ENCODE results near the gene ZMIZ2.

ZMIZ2 gene

DNA sequence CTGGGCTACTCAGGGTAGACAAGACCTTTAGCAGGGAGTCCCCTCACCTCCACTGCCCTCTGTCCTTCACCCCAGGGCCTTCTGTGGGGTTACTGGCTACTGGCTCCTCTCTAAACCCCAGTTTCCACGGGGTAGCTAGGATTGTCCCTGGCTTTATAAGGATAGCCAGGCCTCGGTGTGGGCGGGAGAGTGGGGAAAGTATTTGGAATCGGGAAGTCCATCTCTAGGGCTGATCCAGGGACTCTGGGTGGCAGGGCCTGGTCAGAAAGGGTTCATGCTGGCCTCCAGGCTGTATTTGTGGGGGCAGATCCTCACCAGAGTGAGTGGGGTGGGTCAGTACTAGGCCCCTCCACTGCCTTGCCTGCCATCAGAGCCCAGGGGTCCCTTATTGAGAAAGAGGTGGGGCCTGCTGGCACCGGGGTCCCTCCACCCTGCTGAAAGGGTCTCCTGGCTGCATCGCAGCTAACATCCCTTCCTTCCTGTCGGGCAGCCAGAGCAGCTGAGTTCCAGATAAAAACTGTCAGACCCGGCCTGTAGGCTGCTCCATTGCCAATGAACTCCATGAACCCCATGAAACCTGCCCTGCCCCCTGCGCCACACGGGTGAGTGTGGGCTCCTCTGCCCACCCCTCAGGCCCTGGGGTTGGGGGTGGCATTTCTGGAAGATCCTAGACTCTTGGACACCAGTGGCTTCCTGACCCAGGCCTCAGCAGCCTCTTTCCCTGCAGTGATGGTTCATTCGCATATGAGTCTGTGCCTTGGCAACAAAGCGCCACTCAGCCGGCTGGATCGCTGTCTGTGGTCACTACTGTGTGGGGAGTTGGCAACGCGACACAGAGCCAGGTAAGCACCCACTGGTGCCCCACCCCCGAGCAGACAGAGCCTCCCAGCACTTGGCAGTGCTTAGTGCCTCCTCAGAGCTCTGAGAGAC, 7.3 kb downstream of the ZMIZ2 start:
- in situ Hi-C loops (cut with MboI; ENCODE audit: low sequenced_read_pairs): no loop called here

DNA sequence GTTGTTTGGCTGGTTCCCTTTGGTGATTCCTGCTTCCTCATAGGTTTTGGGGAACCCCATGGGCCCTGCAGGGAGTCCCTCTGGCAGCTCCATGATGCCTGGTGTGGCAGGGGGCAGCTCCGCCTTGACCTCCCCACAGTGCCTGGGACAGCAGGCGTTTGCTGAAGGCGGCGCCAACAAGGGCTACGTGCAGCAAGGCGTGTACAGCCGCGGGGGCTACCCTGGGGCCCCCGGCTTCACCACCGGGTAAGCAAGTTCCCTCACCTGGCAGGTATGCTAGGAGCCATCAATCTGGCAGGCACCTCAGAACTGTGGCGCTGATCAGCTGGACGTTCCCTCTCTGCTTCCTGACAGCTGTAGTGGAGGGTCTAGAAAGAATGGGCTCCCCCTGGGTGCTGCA, 8.3 kb downstream of the ZMIZ2 start:
- in situ Hi-C loops (cut with MboI; ENCODE audit: low sequenced_read_pairs): no loop called here

DNA sequence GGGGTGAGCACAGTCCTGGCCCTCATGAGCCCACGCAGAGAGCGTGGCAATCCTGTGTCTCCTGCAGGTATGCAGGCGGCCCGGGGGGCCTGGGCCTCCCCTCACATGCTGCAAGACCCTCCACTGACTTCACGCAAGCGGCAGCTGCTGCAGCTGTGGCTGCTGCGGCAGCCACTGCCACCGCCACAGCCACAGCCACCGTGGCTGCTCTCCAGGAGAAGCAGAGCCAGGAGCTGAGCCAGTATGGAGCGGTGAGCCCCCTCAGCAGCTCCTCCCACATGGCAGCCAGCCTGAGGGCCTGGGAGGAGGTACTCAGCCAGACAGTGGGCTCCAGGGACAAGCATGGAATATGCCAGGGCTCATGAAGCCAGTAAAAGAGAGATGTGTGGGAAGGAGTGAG, 8.7 kb downstream of the ZMIZ2 start:
- in situ Hi-C loops (cut with MboI; ENCODE audit: low sequenced_read_pairs): no loop called here

DNA sequence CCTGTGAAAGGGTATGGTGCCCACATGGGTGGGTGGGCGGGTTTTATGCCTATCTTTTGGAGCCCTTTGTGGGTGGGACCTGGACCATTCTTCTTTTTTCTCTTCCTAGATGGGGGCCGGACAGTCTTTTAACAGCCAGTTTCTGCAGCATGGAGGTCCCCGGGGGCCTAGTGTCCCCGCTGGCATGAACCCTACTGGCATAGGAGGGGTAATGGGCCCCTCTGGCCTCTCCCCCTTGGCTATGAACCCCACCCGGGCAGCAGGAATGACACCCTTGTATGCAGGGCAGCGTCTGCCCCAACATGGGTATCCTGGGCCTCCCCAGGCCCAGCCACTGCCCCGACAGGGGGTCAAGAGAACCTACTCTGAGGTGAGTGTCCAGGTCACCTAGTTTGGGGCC, 9.1 kb downstream of the ZMIZ2 start:
- in situ Hi-C loops (cut with MboI; ENCODE audit: low sequenced_read_pairs): no loop called here

- in situ Hi-C loops (cut with MboI; ENCODE audit: low sequenced_read_pairs): no loop called here
Observed at GRCh38 chr7:44759246-44759645, 10.6 kb downstream of the ZMIZ2 start.

GRCh38 chr7:44760034-44760580, 11.5 kb downstream of the ZMIZ2 start:
- in situ Hi-C loops (cut with MboI; ENCODE audit: low sequenced_read_pairs): no loop called here

GRCh38 chr7:44761207-44762161, 12.8 kb downstream of the ZMIZ2 start:
- in situ Hi-C loops (cut with MboI; ENCODE audit: low sequenced_read_pairs): no loop called here

DNA sequence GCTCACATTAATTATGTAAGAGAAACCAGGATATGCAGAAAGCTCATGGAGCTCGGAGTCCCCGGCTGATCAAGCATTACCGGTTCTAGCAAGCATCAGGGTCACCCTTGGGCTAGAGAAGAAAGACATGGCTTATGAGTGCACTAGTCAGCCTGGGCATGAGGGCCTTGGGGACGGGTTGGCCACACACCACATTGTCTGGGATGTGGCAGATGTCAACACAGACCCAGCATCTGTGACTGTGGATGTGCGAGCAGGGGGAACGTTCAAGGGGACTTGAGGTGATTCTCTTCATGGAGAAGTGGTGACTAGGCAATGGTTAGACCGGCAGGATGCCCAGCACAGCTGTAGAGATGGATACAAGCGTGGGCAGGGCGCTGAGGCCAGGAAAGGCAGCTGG, 13.7 kb downstream of the ZMIZ2 start:
- in situ Hi-C loops (cut with MboI; ENCODE audit: low sequenced_read_pairs): no loop called here

- in situ Hi-C loops (cut with MboI; ENCODE audit: low sequenced_read_pairs): no loop called here
Observed at GRCh38 chr7:44762726-44763522, 14.3 kb downstream of the ZMIZ2 start.

GRCh38 chr7:44764081-44764480, 15.4 kb downstream of the ZMIZ2 start:
- in situ Hi-C loops (cut with MboI; ENCODE audit: low sequenced_read_pairs): no loop called here

- in situ Hi-C loops (cut with MboI; ENCODE audit: low sequenced_read_pairs): no loop called here
Observed at GRCh38 chr7:44764665-44765578, 16.3 kb downstream of the ZMIZ2 start.

DNA sequence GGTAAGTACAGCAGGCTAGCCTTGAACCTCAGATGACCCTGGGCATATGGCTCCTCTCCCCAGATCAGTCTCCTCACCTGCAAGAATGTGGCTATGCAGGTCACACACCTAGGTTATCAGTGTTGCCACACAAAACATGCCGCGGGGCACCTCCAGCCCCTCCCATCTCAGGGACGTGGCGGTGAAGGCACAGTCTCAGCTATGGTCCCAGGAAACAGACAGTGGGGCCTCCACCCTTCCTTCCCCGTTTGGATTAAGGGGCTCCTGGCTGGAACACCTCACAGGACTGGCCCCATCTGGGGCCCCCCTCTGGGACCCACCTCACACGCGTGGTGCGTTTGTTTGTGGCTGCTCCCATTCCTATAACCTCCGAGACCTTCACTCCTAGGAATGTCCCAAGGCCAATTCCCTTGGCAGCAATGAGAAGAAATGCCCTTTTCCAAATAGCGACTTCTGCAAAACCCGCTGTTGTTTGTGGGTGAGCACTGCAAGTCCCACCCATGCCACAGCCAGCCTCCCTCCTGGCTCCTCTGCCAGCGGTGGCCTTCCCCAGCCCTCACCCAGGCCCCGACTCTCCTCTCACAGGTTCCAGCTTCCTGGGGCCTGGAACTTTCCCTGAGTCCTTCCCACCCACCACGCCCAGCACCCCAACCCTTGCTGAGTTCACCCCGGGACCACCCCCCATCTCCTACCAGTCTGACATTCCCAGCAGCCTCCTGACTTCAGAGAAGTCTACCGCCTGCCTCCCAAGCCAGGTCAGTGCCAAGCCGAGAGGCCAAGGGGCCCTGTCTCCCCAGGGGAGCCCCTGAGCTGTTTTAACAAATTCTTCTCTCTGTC, 17.1 kb downstream of the ZMIZ2 start:
- in situ Hi-C loops (cut with MboI; ENCODE audit: low sequenced_read_pairs): no loop called here

- in situ Hi-C loops (cut with MboI; ENCODE audit: low sequenced_read_pairs): no loop called here
Observed at GRCh38 chr7:44766416-44766801, 17.8 kb downstream of the ZMIZ2 start.

GRCh38 chr7:44767134-44767911, 18.7 kb downstream of the ZMIZ2 start:
- in situ Hi-C loops (cut with MboI; ENCODE audit: low sequenced_read_pairs): no loop called here

- in situ Hi-C loops (cut with MboI; ENCODE audit: low sequenced_read_pairs): no loop called here
Observed at GRCh38 chr7:44767912-44768627, 19.4 kb downstream of the ZMIZ2 start.

DNA sequence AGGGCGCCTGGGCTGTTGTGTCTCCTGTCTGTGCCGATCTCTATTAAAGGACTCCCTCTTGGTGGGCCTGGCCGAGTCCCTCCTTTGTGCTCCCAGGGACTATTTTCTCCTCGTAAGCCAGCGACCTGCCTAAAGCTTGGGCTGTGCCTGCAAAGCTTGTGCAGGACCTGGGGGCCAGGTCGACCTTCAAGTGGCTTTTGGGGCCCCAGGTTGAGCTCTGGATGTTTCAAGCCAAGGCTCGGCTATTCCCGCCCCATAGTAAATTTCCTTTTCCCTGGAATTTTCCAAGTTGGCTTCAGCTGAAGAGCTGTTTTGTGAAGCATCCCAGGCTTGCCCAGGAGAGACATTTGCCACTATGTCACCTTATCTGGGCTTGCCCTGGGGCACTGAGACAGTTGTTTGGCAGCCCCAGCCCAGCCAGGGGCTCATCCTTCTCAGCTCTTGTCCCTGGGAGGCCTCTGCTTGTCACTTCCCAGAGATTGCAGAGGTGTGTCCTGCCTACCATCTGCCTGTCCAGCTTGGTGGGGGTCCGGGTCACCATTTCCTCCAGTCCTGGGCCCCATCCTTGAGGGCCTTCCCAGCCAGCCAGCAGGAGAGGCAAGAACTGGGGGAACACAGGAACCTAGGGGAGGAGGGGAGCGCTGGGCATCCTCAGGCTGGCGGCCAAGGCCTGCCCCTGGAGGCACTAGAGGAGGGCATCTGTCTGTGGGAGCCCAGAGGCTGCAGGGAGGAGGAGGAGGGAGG, 20.2 kb downstream of the ZMIZ2 start:
- in situ Hi-C loops (cut with MboI; ENCODE audit: low sequenced_read_pairs): no loop called here

GRCh38 chr7:44769376-44769775, 20.7 kb downstream of the ZMIZ2 start:
- in situ Hi-C loops (cut with MboI; ENCODE audit: low sequenced_read_pairs): no loop called here
